GM23338 (cell line): ENCODE measurements around the gene TOP1. TPM values are rescaled to one million over a fixed set of nuclear protein-coding genes. Genes with fewer than 3 reads are reported as not detected.

Experiments used
- ATAC-seq: fragments of 200-7000 bp; cut with Tn5 transposase; 3 replicates; pipeline ENCODE4 v1.9.1; 2020
- DNase-seq: peaks from one replicate; pipeline ENCODE4 v3.0.0-alpha.2; 2015; ENCODE audit warnings: low spot score
- H2AFZ ChIP-seq: fragments of 200-600 bp; sonication (generic); 2 replicates; pipeline ENCODE4 v1.8.0; 2016; ENCODE audit warnings: antibody characterized with exemption, mild to moderate bottlenecking, moderate library complexity
- H3F3A ChIP-seq: fragments of 200-600 bp; sonication (generic); replicated peaks from 2 replicates; pipeline ENCODE4 v1.8.0; 2017; ENCODE audit warnings: antibody characterized with exemption, mixed run types, low read depth
- H3K27ac ChIP-seq: fragments of 200-600 bp; sonication (generic); 2 replicates; pipeline ENCODE4 v1.6.1; 2016; ENCODE audit warnings: low read depth
- H3K27me3 ChIP-seq: fragments of 200-600 bp; sonication (generic); 2 replicates; pipeline ENCODE4 v1.8.0; 2016; ENCODE audit warnings: mild to moderate bottlenecking, mixed run types, moderate library complexity; ENCODE audit not compliant: insufficient read depth
- H3K36me3 ChIP-seq: fragments of 200-600 bp; sonication (generic); 2 replicates; pipeline ENCODE4 v1.8.0; 2016; ENCODE audit warnings: mild to moderate bottlenecking; ENCODE audit not compliant: insufficient read depth
- H3K4me1 ChIP-seq: fragments of 200-600 bp; sonication (generic); 2 replicates; pipeline ENCODE4 v1.8.0; 2016; ENCODE audit warnings: mild to moderate bottlenecking, moderate library complexity; ENCODE audit not compliant: insufficient read depth
- H3K4me2 ChIP-seq: fragments of 200-600 bp; sonication (generic); 2 replicates; pipeline ENCODE4 v1.7.1; 2017; ENCODE audit warnings: mixed run types
- H3K4me3 ChIP-seq: fragments of 200-600 bp; sonication (generic); 2 replicates; pipeline ENCODE4 v1.6.1; 2016; ENCODE audit warnings: mixed run types
- H3K79me2 ChIP-seq: fragments of 200-600 bp; sonication (generic); replicated peaks from 2 replicates; pipeline ENCODE4 v1.8.0; 2017; ENCODE audit warnings: mild to moderate bottlenecking; ENCODE audit not compliant: insufficient read depth
- H3K9me2 ChIP-seq: fragments of 200-600 bp; sonication (generic); 2 replicates; pipeline ENCODE4 v1.8.0; 2017; ENCODE audit not compliant: insufficient read depth
- H4K20me1 ChIP-seq: fragments of 200-600 bp; sonication (generic); replicated peaks from 2 replicates; pipeline ENCODE4 v1.8.0; 2017; ENCODE audit warnings: mild to moderate bottlenecking; ENCODE audit not compliant: insufficient read depth
- H3K27ac Mint-ChIP-seq: 2 replicates; pipeline ENCODE4 v1.8.0; 2020; ENCODE audit warnings: inconsistent platforms, mild to moderate bottlenecking, moderate library complexity, mixed read lengths
- H3K27me3 Mint-ChIP-seq: 3 replicates; pipeline ENCODE4 v1.8.0; 2022; ENCODE audit warnings: low read depth, mild to moderate bottlenecking, moderate library complexity, mixed read lengths, inconsistent platforms; ENCODE audit not compliant: insufficient read depth, poor library complexity
- H3K36me3 Mint-ChIP-seq: 3 replicates; pipeline ENCODE4 v1.8.0; 2021; ENCODE audit warnings: low read depth, mild to moderate bottlenecking, inconsistent platforms, moderate library complexity, mixed read lengths
- H3K4me1 Mint-ChIP-seq: 3 replicates; pipeline ENCODE4 v1.8.0; 2020; ENCODE audit warnings: mild to moderate bottlenecking, inconsistent platforms, mixed read lengths
- H3K4me3 Mint-ChIP-seq: 3 replicates; pipeline ENCODE4 v1.8.0; 2021; ENCODE audit warnings: moderate library complexity, mild to moderate bottlenecking, inconsistent platforms, mixed read lengths
- H3K9me3 Mint-ChIP-seq: 3 replicates; pipeline ENCODE4 v1.8.0; 2020; ENCODE audit warnings: moderate library complexity, mild to moderate bottlenecking, inconsistent platforms, mixed read lengths
- CTCF ChIP-seq, 2 experiments: fragments of 200-600 bp in 1 of 2; sonication (generic) in 1 of 2; conservative IDR thresholded peaks; 2 replicates each; pipeline versions ENCODE4 v1.5.1 to v1.6.1; 2016 to 2017; ENCODE audit warnings: antibody characterized with exemption in 2 of 2, low read depth in 2 of 2, mild to moderate bottlenecking in 2 of 2, moderate library complexity in 1 of 2
- ETS1 ChIP-seq: IDR thresholded peaks from 2 replicates; pipeline ENCODE4 v1.6.1; 2016; ENCODE audit warnings: antibody characterized with exemption
- EZH2 ChIP-seq: fragments of 200-600 bp; sonication (generic); IDR thresholded peaks from one replicate; pipeline ENCODE4 v1.8.0; 2017; ENCODE audit warnings: antibody characterized with exemption, mild to moderate bottlenecking, low read depth; ENCODE audit not compliant: unreplicated experiment
- EZH2phosphoT487 ChIP-seq: fragments of 200-600 bp; sonication (generic); IDR thresholded peaks from one replicate; pipeline ENCODE4 v1.8.1; 2018; ENCODE audit warnings: antibody characterized with exemption; ENCODE audit not compliant: unreplicated experiment
- NANOG ChIP-seq: IDR thresholded peaks from 2 replicates; pipeline ENCODE4 v1.6.1; 2016; ENCODE audit warnings: antibody characterized with exemption, borderline replicate concordance
- POLR2AphosphoS5 ChIP-seq: IDR thresholded peaks from 2 replicates; pipeline ENCODE4 v1.6.1; 2016; ENCODE audit warnings: antibody characterized with exemption, low read depth
- REST ChIP-seq: IDR thresholded peaks from one replicate; pipeline ENCODE4 v1.6.1; 2018; ENCODE audit warnings: antibody characterized with exemption; ENCODE audit not compliant: unreplicated experiment
- STAT1 ChIP-seq: IDR thresholded peaks from one replicate; pipeline ENCODE4 v1.6.1; 2016; ENCODE audit warnings: antibody characterized with exemption; ENCODE audit not compliant: unreplicated experiment
- ZNF114 ChIP-seq: fragments of 250-450 bp; sonication (Bioruptor Pico); IDR thresholded peaks from 2 replicates; pipeline ENCODE4 v1.5.0; 2020; ENCODE audit warnings: mild to moderate bottlenecking, moderate library complexity
- ZNF331 ChIP-seq: fragments of 250-450 bp; sonication (Bioruptor Pico); IDR thresholded peaks from 2 replicates; pipeline ENCODE4 v1.5.0; 2020; ENCODE audit warnings: low read depth, mild to moderate bottlenecking, moderate library complexity
- polyA plus RNA-seq: library from polyadenylated mRNA; unstranded; fragments of >200 nt; fragmentation: Nextera tagmentation; extraction: Ambion mirVana; gene quantifications from 2 replicates; pipeline ENCODE4 v1.2.1, GENCODE V29; 2016
- total RNA-seq: library from RNA; depleted of rRNA; stranded (reverse); fragments of >200 nt; shearing (Covaris generic); gene quantifications from 2 replicates; pipeline ENCODE4 v1.2.3, GENCODE V29; 2014

The TOP1 gene
- total and polyA plus RNA-seq, 2 experiments from 2014 or later: 62.4 to 101 TPM

- Histone ChIP-seq H3K9me2 (no peaks in the 10 kb centered on the region), H3F3A (no peaks in the 10 kb centered on the region), H3K27ac (no peak overlapping the region), H3K36me3 (peaks cover 9% of the 10 kb centered on the region), H3K4me2 (no peak overlapping the region), H3K4me3 (no peak overlapping the region), H4K20me1 (peaks cover 46% of the 10 kb centered on the region), H3K79me2 (peaks cover 98% of the 10 kb centered on the region), H3K27me3 (no peaks in the 10 kb centered on the region), H3K4me1 (no peaks in the 10 kb centered on the region), H2AFZ (no peak overlapping the region)
- ATAC-seq: no peak
- no peak for DNase-seq
- Mint-ChIP-seq H3K36me3 (peaks cover 49% of the 10 kb centered on the region), H3K4me3 (no peak overlapping the region), H3K9me3 (no peaks in the 10 kb centered on the region), H3K27me3 (no peaks in the 10 kb centered on the region), H3K4me1 (no peaks in the 10 kb centered on the region), H3K27ac (no peak overlapping the region)
- TF ChIP-seq NANOG (no peak), ETS1 (no peak), ZNF114 (no peak), ZNF331 (CRISPR knock-in tag) (no peak), CTCF (conservative IDR thresholded peaks at IDR 0.05; ENCODE audit: low read depth in 2 of 2) (no peak), EZH2 (no peak)
Observed at GRCh38 chr20:41064377-41064776, 35.8 kb downstream of the TOP1 start.

GRCh38 chr20:41065716-41066115 is 37.1 kb downstream of the TOP1 start:
- Histone ChIP-seq H3K4me3 (no peak overlapping the region), H3K4me1 (no peaks in the 10 kb centered on the region), H3K27me3 (no peaks in the 10 kb centered on the region), H3K36me3 (peaks cover 9% of the 10 kb centered on the region), H3F3A (no peaks in the 10 kb centered on the region), H4K20me1 (peaks cover 36% of the 10 kb centered on the region), H3K9me2 (no peaks in the 10 kb centered on the region), H3K79me2 (peaks cover 98% of the 10 kb centered on the region), H2AFZ (no peak overlapping the region), H3K4me2 (no peak overlapping the region), H3K27ac (no peak overlapping the region)
- DNase-seq (no peak), ATAC-seq (no peak)
- H3K27me3 Mint-ChIP-seq: no peaks in the 10 kb centered on the region
- peaks cover 2% of the 10 kb centered on the region; the same call in 2 of the 3 replicates for H3K4me1 Mint-ChIP-seq
- no peaks in the 10 kb centered on the region for H3K9me3 Mint-ChIP-seq
- peaks cover 49% of the 10 kb centered on the region for H3K36me3 Mint-ChIP-seq
- H3K4me3 Mint-ChIP-seq: no peak overlapping the region
- H3K27ac Mint-ChIP-seq: no peak overlapping the region
- no peak for TF ChIP-seq EZH2phosphoT487
- no peak for TF ChIP-seq ETS1
- TF ChIP-seq CTCF (conservative IDR thresholded peaks at IDR 0.05; ENCODE audit: low read depth in 2 of 2): no peak
- TF ChIP-seq EZH2: no peak
- no peak for TF ChIP-seq STAT1
- TF ChIP-seq ZNF331 (CRISPR knock-in tag): no peak
- no peak for TF ChIP-seq REST
- TF ChIP-seq ZNF114: no peak
- no peak for TF ChIP-seq POLR2AphosphoS5
